Subcutaneous adipose tissue (tissue), 4 donors: ENCODE results near the gene APOBEC3B. TPM values are rescaled to one million over a fixed set of nuclear protein-coding genes. Genes with fewer than 3 reads are reported as not detected.

Experiments
- total RNA-seq, 4 donors: library from RNA; depleted of rRNA; stranded (reverse); fragments of >200 nt; gene quantifications; one replicate each; pipeline ENCODE4 v1.1.0, GENCODE V29; 2016
- TF ChIP-seq, protein P1 (sequence below): fragments of 450-650 bp; IDR thresholded peaks from one replicate; pipeline ENCODE4 v1.5.1; 2016; ENCODE audit warnings: low read depth, mild to moderate bottlenecking, control low read depth, antibody characterized with exemption, moderate library complexity

The APOBEC3B gene
- total RNA-seq, 4 donors from 2014 or later = 1.3 to 1.7 TPM; not detected in 2

DNA sequence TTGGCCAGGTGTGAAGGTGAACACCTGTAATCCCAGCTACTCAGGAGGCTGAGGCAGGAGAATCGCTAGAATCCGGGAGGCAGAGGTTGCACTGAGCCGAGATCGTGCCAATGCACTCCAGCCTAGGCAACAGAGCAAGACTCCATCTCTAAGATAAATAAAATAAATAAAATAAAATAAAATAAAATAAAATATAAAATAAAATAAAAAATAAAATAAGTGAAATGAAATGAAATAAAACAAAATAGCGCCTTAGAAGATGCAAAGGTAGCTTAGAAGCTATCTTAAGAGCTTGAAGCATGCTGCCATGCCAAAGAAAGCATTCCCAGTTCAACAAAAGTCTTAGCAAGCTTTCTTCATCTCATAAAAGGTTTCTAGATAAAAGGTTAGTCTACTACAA is 25.0 kb downstream of the APOBEC3B start:
- TF ChIP-seq, protein P1, sequence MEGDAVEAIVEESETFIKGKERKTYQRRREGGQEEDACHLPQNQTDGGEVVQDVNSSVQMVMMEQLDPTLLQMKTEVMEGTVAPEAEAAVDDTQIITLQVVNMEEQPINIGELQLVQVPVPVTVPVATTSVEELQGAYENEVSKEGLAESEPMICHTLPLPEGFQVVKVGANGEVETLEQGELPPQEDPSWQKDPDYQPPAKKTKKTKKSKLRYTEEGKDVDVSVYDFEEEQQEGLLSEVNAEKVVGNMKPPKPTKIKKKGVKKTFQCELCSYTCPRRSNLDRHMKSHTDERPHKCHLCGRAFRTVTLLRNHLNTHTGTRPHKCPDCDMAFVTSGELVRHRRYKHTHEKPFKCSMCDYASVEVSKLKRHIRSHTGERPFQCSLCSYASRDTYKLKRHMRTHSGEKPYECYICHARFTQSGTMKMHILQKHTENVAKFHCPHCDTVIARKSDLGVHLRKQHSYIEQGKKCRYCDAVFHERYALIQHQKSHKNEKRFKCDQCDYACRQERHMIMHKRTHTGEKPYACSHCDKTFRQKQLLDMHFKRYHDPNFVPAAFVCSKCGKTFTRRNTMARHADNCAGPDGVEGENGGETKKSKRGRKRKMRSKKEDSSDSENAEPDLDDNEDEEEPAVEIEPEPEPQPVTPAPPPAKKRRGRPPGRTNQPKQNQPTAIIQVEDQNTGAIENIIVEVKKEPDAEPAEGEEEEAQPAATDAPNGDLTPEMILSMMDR = no peak

DNA sequence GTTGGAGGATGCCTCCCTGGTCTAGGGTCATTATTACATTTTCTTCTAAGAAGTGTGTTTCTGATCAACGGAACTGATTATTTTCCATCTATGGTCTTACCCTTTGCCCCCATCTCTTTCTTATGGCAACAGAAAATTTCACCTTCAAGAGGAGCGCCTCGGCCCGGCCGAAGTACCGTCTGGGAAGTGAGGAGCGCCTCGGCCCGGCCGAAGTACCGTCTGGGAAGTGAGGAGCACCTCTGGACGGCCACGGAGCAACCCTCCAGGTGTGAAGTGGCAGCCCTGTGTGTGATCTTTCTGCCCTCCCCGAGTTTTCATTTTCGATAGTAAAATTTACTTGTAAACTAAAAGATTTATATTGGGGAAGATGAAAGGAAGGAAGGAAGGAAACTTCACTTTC is 28.8 kb downstream of the APOBEC3B start:
- TF ChIP-seq, protein P1 = no peak

DNA sequence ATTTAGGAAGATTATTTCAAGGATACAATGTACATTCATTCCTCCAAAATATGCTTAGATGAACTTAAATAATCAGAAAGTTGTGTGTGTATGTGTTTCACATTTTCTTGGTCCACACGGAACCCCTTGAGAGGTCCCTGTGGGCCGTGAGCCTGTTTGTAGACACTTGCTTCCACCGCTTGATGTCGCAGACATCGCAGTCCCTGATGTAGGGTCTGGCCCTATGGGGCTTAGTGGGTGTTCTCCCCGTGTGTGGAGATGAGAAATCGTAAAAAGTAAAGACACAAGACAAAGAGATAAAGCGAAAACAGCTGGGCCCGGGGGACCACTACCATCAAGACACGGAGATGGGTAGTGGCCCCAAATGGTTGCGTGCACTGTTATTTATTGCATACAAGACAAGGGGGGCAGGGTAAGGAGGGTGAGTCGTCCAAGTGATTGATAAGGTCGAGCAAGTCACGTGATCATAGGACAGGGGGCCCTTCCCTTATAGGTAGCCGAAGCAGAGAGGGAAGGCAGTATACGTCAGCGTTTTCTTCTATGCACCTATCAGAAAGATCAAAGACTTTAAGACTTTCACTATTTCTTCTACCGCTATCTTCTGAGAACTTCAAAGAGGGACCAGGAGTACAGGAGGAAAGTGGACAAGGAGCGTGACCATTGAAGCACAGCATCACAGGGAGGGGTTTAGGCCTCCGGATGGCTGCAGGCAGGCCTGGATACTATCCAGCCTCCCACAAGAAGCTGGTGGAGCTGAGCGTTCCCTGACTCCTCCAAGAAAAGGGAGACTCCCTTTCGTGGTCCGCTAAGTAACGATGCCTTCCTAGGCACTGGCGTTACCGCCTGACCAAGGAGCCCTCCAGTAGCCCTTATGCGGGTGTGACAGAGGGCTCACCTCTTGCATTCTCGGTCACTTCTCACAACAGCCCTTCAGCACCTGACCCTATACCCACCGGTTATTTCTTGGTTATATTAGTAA is 30.7 kb downstream of the APOBEC3B start:
- TF ChIP-seq, protein P1 = no peak

DNA sequence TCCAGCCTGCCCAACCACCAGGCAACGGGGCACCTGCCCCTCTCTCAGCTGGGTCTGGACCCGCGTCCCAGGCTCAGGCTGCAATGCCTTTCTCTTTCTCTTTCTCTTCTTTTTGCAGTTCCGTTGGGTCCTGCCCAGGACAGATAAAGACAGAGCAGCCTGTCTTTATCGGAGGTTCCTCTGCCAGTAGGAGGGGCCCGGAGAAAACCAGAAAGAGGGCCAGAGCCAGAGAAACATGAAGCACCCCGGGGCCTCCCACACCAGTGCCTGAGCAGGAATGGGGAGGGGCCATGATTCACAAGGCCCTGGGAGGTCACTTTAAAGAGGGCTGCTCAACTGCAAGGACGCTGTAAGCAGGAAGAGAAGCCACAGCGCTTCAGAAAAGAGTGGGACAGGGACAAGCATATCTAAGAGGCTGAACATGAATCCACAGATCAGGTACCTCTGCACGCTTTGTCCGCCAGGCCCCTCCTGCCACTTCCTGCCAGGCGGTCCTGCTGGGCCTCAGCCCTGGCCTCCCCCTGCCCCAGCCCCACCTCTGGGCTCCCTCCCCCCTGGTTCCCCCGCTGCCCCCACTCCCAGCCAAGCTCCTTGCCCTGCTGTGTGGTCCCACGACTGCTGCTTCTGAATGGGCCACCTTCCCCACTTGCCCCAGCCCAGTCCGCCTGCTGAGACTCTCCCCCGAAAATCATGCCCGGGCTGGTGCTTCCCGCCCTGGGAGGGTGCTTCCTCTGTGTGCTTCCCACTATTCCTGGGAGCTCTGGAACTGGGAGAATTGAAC is 32.0 kb downstream of the APOBEC3B start, which contains the start of gene APOBEC3C:
Gene APOBEC3C (plus strand): TSS at position 316 of the 781 bp plus-strand sequence. CDS start 106 bp downstream, at position 422.
- TF ChIP-seq, protein P1 = no peak

DNA sequence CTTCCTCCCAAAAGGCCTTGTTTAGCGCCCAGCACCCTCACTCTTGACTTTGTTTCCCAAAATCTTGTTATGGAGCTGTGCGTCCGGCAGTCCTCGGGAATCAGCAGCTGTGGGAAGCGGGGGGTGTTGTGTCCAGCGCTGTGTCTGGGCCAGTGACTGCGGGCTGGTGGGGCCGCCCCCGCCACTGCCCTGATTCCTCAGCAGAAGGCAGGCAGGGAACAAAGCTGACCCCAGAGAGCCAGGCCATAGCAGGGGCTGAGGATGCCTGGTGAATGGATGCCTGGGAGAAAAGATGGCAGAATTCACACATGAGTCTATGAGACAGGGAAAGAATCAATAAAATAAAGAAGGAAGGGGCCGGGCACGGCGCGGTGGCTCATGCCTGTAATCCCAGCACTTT is 34.4 kb downstream of the APOBEC3B start:
- TF ChIP-seq, protein P1 = no peak

DNA sequence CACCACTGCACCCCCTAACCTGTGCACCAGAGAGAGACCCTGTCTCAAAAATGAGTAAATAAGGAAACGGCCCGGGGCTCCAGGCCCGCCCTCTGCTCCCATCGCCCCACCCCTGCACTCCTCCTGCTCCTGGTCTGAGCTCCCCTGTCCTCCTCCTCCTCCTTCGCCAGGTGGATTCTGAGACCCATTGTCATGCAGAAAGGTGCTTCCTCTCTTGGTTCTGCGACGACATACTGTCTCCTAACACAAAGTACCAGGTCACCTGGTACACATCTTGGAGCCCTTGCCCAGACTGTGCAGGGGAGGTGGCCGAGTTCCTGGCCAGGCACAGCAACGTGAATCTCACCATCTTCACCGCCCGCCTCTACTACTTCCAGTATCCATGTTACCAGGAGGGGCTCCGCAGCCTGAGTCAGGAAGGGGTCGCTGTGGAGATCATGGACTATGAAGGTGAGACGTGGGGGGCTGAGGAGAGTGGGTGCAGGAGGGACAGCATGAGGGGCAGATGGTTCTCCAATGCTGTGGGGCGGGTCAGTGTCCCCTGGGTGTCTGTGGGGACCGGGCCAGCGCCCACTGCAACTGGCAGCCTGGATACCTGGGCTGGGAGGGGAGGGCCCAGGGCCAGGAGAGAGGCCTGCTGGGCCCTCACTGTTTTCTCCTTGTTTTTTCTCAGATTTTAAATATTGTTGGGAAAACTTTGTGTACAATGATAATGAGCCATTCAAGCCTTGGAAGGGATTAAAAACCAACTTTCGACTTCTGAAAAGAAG is 35.6 kb downstream of the APOBEC3B start:
- TF ChIP-seq, protein P1 = no peak
